Measurements from ENCODE around the gene DIPK1B.
A peak's percentile ranks its signal among the peaks of the same experiment; 100 is the strongest.

DIPK1B gene

DNA sequence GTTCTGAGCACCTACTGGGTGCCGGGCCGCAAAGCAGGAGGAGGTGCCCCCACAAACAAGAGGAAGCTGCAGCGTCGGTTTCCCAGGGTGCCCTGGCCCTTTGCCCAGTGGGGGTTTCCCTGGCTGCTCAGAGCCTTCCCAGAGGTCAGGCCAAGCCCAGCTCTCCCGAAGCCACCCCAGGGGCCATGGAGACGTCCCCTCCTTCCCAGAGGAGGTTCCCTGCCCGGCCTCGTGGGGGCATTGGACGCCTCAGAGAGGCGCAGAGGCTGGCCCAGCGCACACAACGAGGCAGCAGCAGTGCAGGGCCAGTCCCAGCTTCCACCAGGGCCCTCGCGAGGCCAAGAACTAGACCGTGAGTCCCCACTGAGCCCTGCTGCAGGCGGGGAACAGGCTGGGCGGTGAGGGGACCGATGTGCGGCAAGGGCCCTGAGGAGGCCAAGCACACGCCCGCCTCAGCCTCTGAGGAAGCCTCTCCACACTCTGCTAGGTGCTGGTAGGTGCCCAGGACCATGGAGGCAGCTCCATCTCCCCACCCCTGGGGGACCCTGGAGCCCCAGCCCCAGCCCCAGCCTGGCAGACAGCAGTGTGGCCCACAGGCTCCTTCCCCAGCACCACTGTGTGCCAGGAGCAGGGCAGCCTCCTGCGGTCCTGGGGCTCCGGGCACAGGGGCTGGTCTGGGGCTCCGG lies 7.0 kb downstream of the DIPK1B start:
- no peak for DNase-seq (ENCODE audit: low read depth in 4 of 4, low spot score in 1 of 4)

- DNase-seq (ENCODE audit: low read depth in 4 of 4, low spot score in 1 of 4): no peak
Observed at GRCh38 chr9:136720251-136720897, 8.0 kb downstream of the DIPK1B start.

GRCh38 chr9:136720898-136721338 lies 8.5 kb downstream of the DIPK1B start:
- DNase-seq (ENCODE audit: low read depth in 4 of 4, low spot score in 1 of 4): no peak

DNA sequence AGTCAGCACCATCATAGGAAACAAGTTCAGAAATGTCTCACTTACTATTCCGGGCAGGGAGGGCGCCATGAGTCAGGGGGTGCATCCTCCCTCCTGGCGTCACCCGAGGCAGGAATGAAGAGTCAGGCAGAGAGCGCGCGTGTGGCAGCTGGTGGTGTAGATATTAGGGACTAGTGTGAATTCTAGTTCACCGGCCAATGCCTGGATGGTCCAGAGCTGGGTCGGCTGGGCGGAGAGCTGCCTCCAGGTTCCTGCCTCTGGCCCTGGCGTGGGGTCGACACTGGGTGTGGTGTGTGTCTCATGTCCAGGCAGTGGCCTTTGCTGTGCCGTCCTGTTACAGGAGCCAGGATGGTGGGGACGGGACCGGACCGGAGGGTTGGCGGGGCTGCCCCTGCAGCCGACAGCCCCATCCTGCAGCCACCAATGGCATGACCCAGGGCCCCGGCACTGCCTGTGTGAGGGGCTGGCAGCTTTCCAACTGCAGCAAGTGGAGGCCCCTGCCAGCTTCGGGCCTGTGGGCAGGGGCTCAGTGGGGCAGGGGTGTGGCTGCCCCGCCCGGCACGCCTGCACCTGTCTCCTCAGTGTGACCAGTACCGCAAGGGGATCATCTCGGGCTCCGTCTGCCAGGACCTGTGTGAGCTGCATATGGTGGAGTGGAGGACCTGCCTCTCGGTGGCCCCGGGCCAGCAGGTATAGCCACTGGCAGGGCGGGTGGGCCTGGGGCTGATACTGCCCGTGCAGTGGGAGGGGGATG lies 9.1 kb downstream of the DIPK1B start:
- no peak for DNase-seq (ENCODE audit: low read depth in 4 of 4, low spot score in 1 of 4)

DNA sequence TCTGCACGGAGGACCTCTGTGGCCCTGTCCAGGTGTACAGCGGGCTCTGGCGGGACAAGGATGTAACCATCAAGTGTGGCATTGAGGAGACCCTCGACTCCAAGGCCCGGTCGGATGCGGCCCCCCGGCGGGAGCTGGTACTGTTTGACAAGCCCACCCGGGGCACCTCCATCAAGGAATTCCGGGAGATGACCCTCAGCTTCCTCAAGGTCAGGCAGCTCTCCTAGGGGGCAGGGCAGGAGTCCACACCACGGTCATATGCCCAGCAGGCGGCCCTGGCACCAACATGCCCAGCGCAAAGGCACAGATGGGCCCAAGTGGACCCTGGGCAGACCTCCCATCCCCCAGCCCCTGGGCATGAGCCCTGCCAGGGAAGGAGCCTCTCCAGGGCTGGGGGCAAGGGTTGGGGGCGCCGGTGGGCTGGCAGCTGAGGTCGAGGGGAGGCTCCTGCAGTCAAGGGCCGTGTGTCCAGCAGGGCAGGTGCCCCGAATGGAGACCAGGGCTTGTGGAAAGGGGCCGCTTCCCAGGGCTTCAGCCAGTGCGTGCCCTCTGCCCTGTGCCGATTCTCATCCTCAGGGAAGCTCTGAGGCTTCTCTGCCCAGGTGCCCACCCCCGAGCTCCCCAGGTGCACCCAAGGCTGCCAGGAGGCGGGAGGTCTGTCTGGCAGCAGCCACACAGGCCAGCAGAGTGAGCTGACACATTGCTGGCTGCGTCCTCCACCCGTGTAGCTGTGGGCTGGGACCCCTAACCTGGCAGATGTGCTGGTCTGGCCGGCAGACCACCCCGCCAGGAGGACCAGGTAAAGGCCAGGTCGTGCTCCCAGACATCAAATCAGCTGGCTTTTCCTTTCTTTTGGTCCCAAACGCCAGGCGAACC lies 10.0 kb downstream of the DIPK1B start:
- DNase-seq (ENCODE audit: low read depth in 4 of 4, low spot score in 1 of 4): no peak

DNA sequence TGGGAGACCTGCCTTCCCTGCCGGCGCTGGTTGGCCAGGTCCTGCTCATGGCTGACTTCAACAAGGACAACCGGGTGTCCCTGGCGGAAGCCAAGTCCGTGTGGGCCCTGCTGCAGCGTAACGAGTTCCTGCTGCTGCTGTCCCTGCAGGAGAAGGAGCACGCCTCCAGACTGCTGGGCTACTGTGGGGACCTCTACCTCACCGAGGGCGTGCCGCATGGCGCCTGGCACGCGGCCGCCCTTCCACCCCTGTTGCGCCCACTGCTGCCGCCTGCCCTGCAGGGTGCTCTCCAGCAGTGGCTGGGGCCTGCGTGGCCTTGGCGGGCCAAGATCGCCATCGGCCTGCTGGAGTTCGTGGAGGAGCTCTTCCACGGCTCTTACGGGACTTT lies 10.6 kb downstream of the DIPK1B start:
- no peak for DNase-seq (ENCODE audit: low read depth in 4 of 4, low spot score in 1 of 4)

DNA sequence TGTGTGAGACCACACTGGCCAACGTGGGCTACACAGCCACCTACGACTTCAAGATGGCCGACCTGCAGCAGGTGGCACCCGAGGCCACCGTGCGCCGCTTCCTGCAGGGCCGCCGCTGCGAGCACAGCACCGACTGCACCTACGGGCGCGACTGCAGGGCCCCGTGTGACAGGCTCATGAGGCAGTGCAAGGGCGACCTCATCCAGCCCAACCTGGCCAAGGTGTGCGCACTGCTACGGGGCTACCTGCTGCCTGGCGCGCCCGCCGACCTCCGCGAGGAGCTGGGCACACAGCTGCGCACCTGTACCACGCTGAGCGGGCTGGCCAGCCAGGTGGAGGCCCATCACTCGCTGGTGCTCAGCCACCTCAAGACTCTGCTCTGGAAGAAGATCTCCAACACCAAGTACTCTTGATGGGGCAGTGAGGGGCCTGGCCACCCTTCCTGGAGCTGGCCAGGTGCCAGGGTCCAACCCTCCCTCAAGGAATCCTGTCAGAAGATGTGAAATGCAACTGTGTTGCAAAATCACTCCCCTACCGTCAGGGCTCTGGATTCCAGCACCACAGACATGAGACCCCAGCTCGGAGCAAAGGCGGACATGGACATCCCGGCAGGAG lies 11.1 kb downstream of the DIPK1B start:
- no peak for DNase-seq (ENCODE audit: low read depth in 4 of 4, low spot score in 1 of 4)

- no peak for DNase-seq (ENCODE audit: low read depth in 4 of 4, low spot score in 1 of 4)
Observed at GRCh38 chr9:136723989-136724388, 11.6 kb downstream of the DIPK1B start.

DNA sequence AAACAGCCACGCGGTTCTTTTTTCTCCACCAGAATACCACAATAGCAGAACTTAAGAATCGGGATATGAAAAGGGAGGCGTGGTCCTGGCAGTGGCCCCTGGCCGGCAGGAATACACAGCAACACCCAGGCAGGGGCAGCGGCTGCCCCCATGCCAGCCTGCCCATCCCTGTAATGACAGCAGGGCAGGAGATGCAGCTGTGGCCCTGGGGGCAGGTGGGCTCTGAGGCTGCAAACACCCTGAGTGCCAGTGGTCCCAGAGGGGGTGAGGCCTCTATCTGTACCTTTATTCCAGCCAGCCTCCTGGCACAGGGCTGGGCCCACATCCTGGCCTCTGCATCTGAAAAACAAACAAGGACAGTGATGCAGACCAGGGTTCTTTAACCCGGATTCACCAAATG lies 12.4 kb downstream of the DIPK1B start:
- DNase-seq (ENCODE audit: low read depth in 4 of 4, low spot score in 1 of 4): no peak

DNA sequence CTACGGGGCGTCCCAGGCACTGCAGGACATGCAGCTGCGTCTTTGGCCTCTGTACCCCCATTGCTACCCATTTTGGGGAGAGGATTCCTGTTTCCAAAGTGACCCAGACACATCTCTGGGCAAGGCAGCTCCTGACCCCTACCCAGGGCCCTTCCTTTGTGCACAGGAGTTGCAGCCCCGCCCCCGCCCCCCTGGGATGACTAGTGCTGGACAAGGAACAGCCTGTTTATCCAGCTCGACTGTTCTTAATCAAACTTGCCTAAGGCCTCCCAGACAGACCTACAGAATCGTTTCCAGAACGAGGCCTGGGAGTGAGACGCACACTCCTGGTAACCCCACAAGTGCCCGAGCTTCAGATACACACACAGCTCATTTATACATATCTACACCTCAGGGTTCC lies 13.2 kb downstream of the DIPK1B start:
- no peak for DNase-seq (ENCODE audit: low read depth in 4 of 4, low spot score in 1 of 4)

- no peak for DNase-seq (ENCODE audit: low read depth in 4 of 4, low spot score in 1 of 4)
Observed at GRCh38 chr9:136726118-136726517, 13.7 kb downstream of the DIPK1B start.

- no peak for DNase-seq (ENCODE audit: low read depth in 4 of 4, low spot score in 1 of 4)
Observed at GRCh38 chr9:136726631-136727191, 14.3 kb downstream of the DIPK1B start.

- peak; percentile 86 to 97 (median 90) for DNase-seq (ENCODE audit: low read depth in 4 of 4, low spot score in 1 of 4)
Observed at GRCh38 chr9:136728080-136728547, 15.7 kb downstream of the DIPK1B start.

DNA sequence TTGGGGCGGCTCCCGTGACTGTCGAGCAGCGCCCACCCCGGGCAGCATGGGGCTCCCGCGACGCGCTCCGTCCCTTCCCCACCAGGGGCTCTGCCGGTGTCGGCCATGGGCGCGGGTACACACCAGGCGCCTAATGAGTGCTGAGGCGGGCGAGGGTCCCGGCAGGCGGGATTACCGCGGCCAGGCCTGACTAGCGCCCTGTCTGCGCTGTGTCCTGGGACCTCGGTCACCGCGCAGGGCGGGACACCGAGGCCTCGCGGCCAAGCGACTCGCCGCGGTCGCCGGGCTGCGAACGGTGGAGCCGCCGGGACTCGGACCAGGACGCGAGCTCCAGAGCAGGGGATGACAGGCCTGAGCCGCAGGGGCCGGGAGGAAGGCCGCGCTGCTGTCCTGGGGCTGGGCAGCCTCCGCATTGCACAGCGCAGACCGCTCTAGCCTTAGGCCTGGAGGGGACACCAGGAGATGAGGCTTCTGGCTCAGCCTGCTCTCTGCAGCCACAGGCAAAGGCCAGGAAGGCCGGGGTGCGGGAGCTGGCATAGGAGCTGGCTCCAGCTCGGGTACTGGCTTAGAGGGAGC lies 16.3 kb downstream of the DIPK1B start:
- no peak for DNase-seq (ENCODE audit: low read depth in 4 of 4, low spot score in 1 of 4)

DNA sequence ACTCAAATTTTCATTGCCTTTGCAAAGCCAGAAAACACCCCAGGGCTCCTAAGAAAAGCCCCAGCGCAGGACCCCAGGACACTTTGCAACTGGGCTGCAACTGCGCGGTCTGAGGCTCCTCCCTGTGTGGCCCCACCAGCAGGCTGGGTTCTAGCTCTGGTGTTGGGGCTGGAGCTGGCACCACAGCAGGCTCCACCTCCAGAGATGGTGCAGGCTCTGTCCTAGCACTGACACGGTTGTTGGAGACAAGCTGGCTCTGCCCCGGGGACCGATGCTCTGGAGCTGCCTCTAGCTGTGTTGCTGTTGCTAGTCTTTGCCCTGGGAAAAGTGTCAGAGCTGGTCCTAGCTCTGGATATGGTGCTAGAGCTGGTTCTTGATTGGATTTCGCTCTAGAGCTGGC lies 16.8 kb downstream of the DIPK1B start:
- DNase-seq (ENCODE audit: low read depth in 4 of 4, low spot score in 1 of 4): no peak

DNA sequence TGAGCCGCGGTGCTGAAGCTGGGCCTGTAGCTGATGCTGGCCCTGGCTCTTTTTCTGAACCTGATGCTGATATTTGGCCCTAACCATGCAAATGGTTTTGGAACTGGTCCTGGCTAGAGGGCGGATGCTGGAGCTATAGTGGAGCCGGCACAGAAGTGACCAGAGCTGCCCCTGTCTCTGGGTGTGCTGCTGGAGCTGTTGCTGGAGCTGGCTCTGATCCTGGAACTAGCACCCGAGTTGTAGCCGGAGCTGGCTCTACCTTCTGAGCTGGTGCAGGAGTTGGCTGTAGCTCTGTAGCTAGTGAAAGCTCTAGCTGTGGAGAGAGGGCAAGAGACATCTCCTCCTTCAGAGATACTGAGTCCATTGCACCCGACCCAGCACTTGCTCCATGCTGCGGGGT lies 17.6 kb downstream of the DIPK1B start:
- no peak for DNase-seq (ENCODE audit: low read depth in 4 of 4, low spot score in 1 of 4)

DNA sequence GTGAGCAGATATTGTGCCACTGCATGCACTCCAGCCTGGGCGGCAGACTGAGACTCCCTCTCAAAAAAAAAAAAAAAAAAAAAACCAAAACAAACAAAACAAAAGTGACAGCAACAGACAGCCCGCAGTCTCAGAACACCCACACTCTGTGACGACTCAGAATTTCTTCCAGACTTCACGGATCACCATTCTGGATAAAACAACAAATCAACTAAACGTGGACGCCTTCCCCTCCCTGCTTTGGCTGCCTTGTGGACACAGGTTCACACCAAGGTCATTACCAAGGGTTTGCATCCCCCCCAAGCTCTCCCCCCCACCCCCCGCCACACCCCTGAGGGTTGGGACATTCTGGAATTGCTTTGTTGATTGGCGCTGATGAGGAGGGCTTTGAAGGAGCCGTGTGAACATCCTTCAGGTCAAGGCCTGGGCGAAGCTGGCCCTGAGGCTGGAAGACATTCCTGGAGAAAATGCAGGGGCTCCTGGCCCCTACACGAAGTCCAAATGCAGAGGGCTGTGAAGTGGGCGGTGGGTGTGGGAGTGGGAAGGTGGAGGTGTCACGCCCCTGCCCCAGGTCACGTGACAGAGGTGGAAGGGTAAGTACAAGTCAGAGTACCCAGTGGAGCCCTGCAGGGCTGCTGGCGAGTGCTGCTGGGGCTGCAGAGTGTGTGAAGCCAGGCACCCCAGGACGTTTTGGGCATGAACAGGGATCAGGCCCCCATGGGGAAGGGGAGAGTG lies 20.2 kb downstream of the DIPK1B start:
- no peak for DNase-seq (ENCODE audit: low read depth in 4 of 4, low spot score in 1 of 4)

DNA sequence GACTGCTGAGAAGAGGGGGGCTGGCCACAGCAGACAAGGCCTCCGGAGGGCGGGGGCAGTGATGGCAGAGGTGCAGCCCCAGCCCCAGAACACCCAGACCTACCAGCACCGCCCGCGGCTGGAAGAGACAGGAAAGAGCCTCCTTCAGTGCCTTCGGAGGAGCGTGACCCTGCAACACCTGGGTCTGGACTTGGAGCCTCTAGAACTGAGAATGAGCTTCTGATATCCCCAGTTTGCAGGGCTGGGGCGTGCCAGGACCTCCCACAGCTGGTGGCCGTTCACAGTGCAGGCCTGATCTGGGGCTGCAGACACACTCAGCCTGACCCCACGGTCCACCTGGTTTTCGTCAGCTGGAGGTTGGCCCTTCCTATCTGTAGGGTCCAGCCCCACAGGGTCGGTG lies 21.2 kb downstream of the DIPK1B start:
- DNase-seq (ENCODE audit: low read depth in 4 of 4, low spot score in 1 of 4): no peak

GRCh38 chr9:136734837-136735496 lies 22.6 kb downstream of the DIPK1B start:
- no peak for DNase-seq (ENCODE audit: low read depth in 4 of 4, low spot score in 1 of 4)
